GM10248 (cell line): ENCODE data around the gene USP20.

ENCODE experiments used
- CTCF ChIA-PET: fragments of 300-600 bp; sonication (Branson Sonifier 250); formaldehyde crosslinking; extraction: SDS; loops from one replicate; lab custom pipeline; 2021; ENCODE audit warnings: antibody characterized with exemption; lab: Yijun Ruan, JAX
- POLR2A ChIA-PET: fragments of 350-650 bp; sonication (Branson Sonifier 250); formaldehyde crosslinking; extraction: SDS; loops from one replicate; lab custom pipeline; 2020; ENCODE audit warnings: antibody characterized with exemption; lab: Yijun Ruan, JAX
- DNase-seq: peaks from one replicate; pipeline ENCODE4 v3.0.0; 2012; ENCODE audit errors: extremely low spot score
- CTCF ChIP-seq: IDR thresholded peaks from 2 replicates; pipeline ENCODE4 v1.5.1; 2012; ENCODE audit warnings: mild to moderate bottlenecking, low read depth; ENCODE audit errors: extremely low read depth, missing control alignments, control extremely low read depth

USP20 gene

GRCh38 chr9:129854588-129855110 is 19.4 kb downstream of the USP20 start:
- ChIA-PET POLR2A (interaction anchor here (0.5 kb wide), 1 partner anchor 46 kb away, joined by 3 read pairs; no protein-coding TSS in a partner anchor), CTCF (interaction anchor here (1.6 kb wide), 1 partner anchor 10 kb away, joined by 3 read pairs; no protein-coding TSS in a partner anchor)
- TF ChIP-seq CTCF, result no peak
- DNase-seq, result no peak

GRCh38 chr9:129857207-129857606 is 21.9 kb downstream of the USP20 start:
- ChIA-PET POLR2A (no interaction called here), CTCF (no interaction called here)
- no peak for TF ChIP-seq CTCF
- DNase-seq, result no peak

- DNase-seq, result no peak
- no peak for TF ChIP-seq CTCF
Observed at GRCh38 chr9:129858167-129858962, 23.1 kb downstream of the USP20 start.

GRCh38 chr9:129860653-129861446 is 25.6 kb downstream of the USP20 start:
- CTCF ChIA-PET, result interaction anchor here (1.3 to 1.7 kb wide), 3 partner anchors 17 to 34 kb away, joined by 3 to 5 read pairs (median 3); no protein-coding TSS in a partner anchor
- no peak for TF ChIP-seq CTCF
- no peak for DNase-seq
- POLR2A ChIA-PET, result interaction anchor here (0.5 to 0.6 kb wide), 2 partner anchors 13 to 1757 kb away, joined by 3 read pairs; no protein-coding TSS in a partner anchor

More at GRCh38 chr9:129858167-129858962, 23.1 kb downstream of the USP20 start:
- CTCF ChIA-PET, result interaction anchor here (1.1 kb wide), 1 partner anchor 9 kb away, joined by 3 read pairs; no protein-coding TSS in a partner anchor
- POLR2A ChIA-PET, result no interaction called here

- POLR2A ChIA-PET, result interaction anchor here (0.5 to 0.6 kb wide), 2 partner anchors 13 to 1756 kb away, joined by 3 read pairs; no protein-coding TSS in a partner anchor
- DNase-seq, result no peak
- CTCF ChIA-PET, result interaction anchor here (1.3 to 1.7 kb wide), 2 partner anchors 18 to 23 kb away, joined by 3 to 5 read pairs; no protein-coding TSS in a partner anchor
- TF ChIP-seq CTCF, result no peak
Observed at GRCh38 chr9:129861447-129861827, 26.2 kb downstream of the USP20 start.
